GM12872 (cell line): Measurements from ENCODE around the gene SNCB.

ENCODE experiments used
- CTCF ChIP-seq: IDR thresholded peaks from 3 replicates; pipeline ENCODE4 v1.5.1; 2011; ENCODE audit warnings: low read depth, mild to moderate bottlenecking, low read length, moderate library complexity; ENCODE audit not compliant: insufficient read depth

Gene SNCB

GRCh38 chr5:176619569-176620332, 10.6 kb downstream of the SNCB start:
- no peak for TF ChIP-seq CTCF

GRCh38 chr5:176619203-176619568, 11.1 kb downstream of the SNCB start:
- TF ChIP-seq CTCF = peak; percentile 39; the same call in 2 of the 3 replicates

- no peak for TF ChIP-seq CTCF
Observed at GRCh38 chr5:176618783-176619182, 11.6 kb downstream of the SNCB start.

GRCh38 chr5:176616511-176616910, 13.8 kb downstream of the SNCB start:
- TF ChIP-seq CTCF = no peak

- no peak for TF ChIP-seq CTCF
Observed at GRCh38 chr5:176614805-176615478, 15.4 kb downstream of the SNCB start.

GRCh38 chr5:176612855-176613254, 17.5 kb downstream of the SNCB start:
- TF ChIP-seq CTCF = no peak

GRCh38 chr5:176612008-176612407, 18.3 kb downstream of the SNCB start:
- no peak for TF ChIP-seq CTCF
